Thoracic aorta (tissue), 2 donors: Measurements from ENCODE around the gene AP4M1. TPM values are rescaled to one million over a fixed set of nuclear protein-coding genes. Genes with fewer than 3 reads are reported as not detected.
A peak's percentile ranks its signal among the peaks of the same experiment; 100 is the strongest.

Experiments
- ATAC-seq: fragments of 150-250 bp; one replicate; pipeline ENCODE4 v1.8.0; 2017; ENCODE audit warnings: low read depth; ENCODE audit not compliant: insufficient number of reproducible peaks, low FRiP score
- DNase-seq: peaks from one replicate; pipeline ENCODE4 v3.0.0-alpha.2; 2020; ENCODE audit warnings: low spot score
- H3K27ac ChIP-seq, 2 donors: fragments of 200-600 bp; sonication (generic); 1 replicate in 1 of 2; 2 replicates in 1 of 2; pipeline ENCODE4 v1.5.1; 2016; ENCODE audit warnings: mild to moderate bottlenecking in 2 of 2, moderate library complexity in 2 of 2
- H3K27me3 ChIP-seq: fragments of 200-600 bp; sonication (generic); replicated peaks from 2 replicates; pipeline ENCODE4 v1.6.0; 2016; ENCODE audit warnings: mild to moderate bottlenecking; ENCODE audit not compliant: insufficient read depth
- H3K36me3 ChIP-seq: fragments of 200-600 bp; sonication (generic); one replicate; pipeline ENCODE4 v1.5.1; 2016
- H3K4me1 ChIP-seq, 2 donors: fragments of 200-600 bp; sonication (generic); 1 replicate in 1 of 2; 2 replicates in 1 of 2; pipeline versions ENCODE4 v1.5.1 to v1.6.0; 2016; ENCODE audit warnings: low read depth in 2 of 2, mild to moderate bottlenecking in 1 of 2; ENCODE audit not compliant: control insufficient read depth in 1 of 2
- H3K4me3 ChIP-seq: fragments of 200-600 bp; sonication (generic); 2 replicates; pipeline ENCODE4 v1.5.1; 2016; ENCODE audit warnings: mild to moderate bottlenecking
- H3K9me3 ChIP-seq: fragments of 200-600 bp; sonication (generic); 2 replicates; pipeline ENCODE4 v1.5.1; 2016
- CTCF ChIP-seq: fragments of 200-600 bp; sonication (generic); IDR thresholded peaks from one replicate; pipeline ENCODE4 v1.5.1; 2019; ENCODE audit warnings: antibody characterized with exemption
- total RNA-seq, 2 donors: library from RNA; depleted of rRNA; stranded (reverse); fragments of >200 nt; gene quantifications; one replicate each; pipeline versions ENCODE4 v1.1.0 to v1.2.3, GENCODE V29; 2016

AP4M1 gene
- total RNA-seq, 2 donors from 2014 or later: 22.3 to 23.8 TPM

- ATAC-seq (no peak), DNase-seq (no peak)
- no peaks in the 10 kb centered on the region for H3K9me3 ChIP-seq
- H3K27ac ChIP-seq: no peak overlapping the region
- H3K27me3 ChIP-seq: no peaks in the 10 kb centered on the region
- peaks cover 19 to 34% of the 10 kb centered on the region in 2 donors for H3K4me1 ChIP-seq
- TF ChIP-seq CTCF: no peak
- H3K36me3 ChIP-seq: peaks cover 35% of the 10 kb centered on the region
- H3K4me3 ChIP-seq: no peak overlapping the region
Measured at GRCh38 chr7:100079024-100079560, 22.4 kb upstream of the AP4M1 start.

GRCh38 chr7:100080907-100081534, 20.4 kb upstream of the AP4M1 start:
- no peak for TF ChIP-seq CTCF
- H3K9me3 ChIP-seq: no peaks in the 10 kb centered on the region
- H3K27me3 ChIP-seq: no peaks in the 10 kb centered on the region
- H3K36me3 ChIP-seq: peaks cover 16% of the 10 kb centered on the region
- peak overlapping the region; percentile 80 for H3K4me3 ChIP-seq
- DNase-seq (no peak), ATAC-seq (peak; percentile 4)
- peak overlapping the region; percentile 63 to 86 for H3K27ac ChIP-seq
- peaks cover 19 to 34% of the 10 kb centered on the region in 2 donors for H3K4me1 ChIP-seq

DNA sequence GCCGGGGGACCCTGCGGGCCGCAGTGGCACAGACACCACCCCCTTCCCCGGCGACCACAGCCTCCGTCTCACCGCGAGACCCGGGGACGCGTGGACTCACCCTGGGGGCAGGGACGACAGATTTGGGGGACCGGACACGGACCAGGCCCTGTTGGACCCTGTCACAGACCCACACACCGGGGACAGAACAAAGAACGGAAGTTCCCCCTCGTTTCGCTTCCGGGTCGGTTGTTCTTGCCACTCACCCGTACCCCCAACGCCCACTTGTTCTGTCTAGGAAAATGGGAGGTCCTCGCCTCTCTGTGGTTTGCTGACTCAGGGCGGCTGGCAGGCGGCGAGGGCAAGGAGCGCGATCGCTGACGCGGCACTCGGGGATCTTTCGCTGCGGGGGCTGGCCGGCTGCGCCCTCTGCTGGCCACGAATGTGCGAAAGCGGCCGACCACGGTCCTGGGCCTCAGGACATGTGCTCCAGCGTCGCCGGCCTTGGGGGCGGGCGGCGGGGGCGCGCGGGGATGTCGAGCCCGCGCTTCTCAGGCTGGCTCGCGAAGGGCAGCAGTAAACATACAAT, 19.8 kb upstream of the AP4M1 start, which contains the start of gene ZNF3:
TSS of gene ZNF3 (minus strand) at position 189 of the 568 bp plus-strand sequence. CDS start 4,366 bp downstream, outside the sequence.
- peaks cover 19 to 34% of the 10 kb centered on the region in 2 donors for H3K4me1 ChIP-seq
- H3K4me3 ChIP-seq: peak within 1 kb of the TSS; percentile 80
- no peaks in the 10 kb centered on the region for H3K27me3 ChIP-seq
- DNase-seq: peak; percentile 97
- peak; percentile 95 for TF ChIP-seq CTCF
- peak within 1 kb of the TSS; percentile 70 to 86 for H3K27ac ChIP-seq
- peaks cover 10% of the 10 kb centered on the region for H3K36me3 ChIP-seq
- H3K9me3 ChIP-seq: no peaks in the 10 kb centered on the region
- ATAC-seq: peak; percentile 97

DNA sequence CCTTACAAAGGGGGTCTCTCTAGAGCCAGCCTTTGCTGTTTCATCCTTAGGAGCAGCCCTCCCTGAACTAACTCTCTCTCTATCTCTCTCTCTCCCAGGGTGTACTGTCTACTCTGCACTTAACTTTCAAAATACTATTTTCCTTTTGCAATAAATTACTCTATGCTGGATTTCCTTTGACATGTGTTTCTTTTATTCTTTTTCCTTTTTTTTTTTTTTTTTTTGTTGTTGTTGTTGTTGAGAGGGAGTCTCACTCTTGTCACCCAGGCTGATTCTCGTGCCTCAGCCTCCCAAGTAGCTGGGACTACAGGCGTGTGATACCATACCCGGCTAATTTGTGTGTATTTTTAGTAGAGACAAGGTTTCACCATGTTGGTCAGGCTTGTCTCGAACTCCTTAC, 18.5 kb upstream of the AP4M1 start:
- Histone ChIP-seq H3K4me3 (no peak overlapping the region), H3K27ac (no peak overlapping the region), H3K36me3 (peaks cover 2% of the 10 kb centered on the region), H3K4me1 (peaks cover 20 to 35% of the 10 kb centered on the region in 2 donors), H3K9me3 (no peaks in the 10 kb centered on the region), H3K27me3 (no peaks in the 10 kb centered on the region)
- no peak for TF ChIP-seq CTCF
- ATAC-seq (no peak), DNase-seq (no peak)

DNA sequence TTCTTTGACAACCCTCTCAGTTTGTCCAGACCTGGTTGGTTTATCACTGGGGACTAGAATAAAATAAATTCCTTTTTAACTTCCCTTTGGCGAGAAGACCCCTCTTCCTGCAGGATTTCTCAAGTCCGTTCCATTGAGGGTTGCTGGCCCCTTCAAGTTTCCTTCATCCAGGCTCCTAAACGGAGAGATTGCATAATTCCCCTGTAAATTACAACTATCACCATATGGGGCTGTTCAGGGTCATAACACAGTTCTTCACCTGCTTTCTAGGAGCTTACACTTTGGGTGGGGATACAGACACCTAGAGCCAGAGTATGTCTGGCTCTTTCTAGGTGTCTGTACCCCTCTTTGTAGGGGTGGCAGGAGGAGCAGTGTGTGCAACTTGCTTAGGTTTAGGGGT, 15.9 kb upstream of the AP4M1 start:
- ATAC-seq (no peak), DNase-seq (no peak)
- Histone ChIP-seq H3K9me3 (no peaks in the 10 kb centered on the region), H3K27ac (no peak overlapping the region), H3K27me3 (no peaks in the 10 kb centered on the region), H3K4me1 (peaks cover 19 to 31% of the 10 kb centered on the region in 2 donors), H3K36me3 (no peaks in the 10 kb centered on the region), H3K4me3 (no peak overlapping the region)
- TF ChIP-seq CTCF: no peak
